NB4 (cell line): ENCODE data around the gene LGALS3BP.

Experiments
- MYC ChIP-seq: IDR thresholded peaks from 2 replicates; pipeline ENCODE4 v1.6.1; 2011; ENCODE audit warnings: low read depth, low read length
- POLR2A ChIP-seq: IDR thresholded peaks from 2 replicates; pipeline ENCODE4 v1.6.1; 2011; ENCODE audit warnings: mild to moderate bottlenecking; ENCODE audit not compliant: insufficient read length; ENCODE audit errors: extremely low read depth
- TF ChIP-seq, protein P1 (sequence below): IDR thresholded peaks from one replicate; pipeline ENCODE4 v1.5.1; 2012; ENCODE audit warnings: low read depth, low read length
- TF ChIP-seq, protein P2 (sequence below): IDR thresholded peaks from 2 replicates; pipeline ENCODE4 v1.6.1; 2011; ENCODE audit warnings: low read depth, low read length

DNA sequence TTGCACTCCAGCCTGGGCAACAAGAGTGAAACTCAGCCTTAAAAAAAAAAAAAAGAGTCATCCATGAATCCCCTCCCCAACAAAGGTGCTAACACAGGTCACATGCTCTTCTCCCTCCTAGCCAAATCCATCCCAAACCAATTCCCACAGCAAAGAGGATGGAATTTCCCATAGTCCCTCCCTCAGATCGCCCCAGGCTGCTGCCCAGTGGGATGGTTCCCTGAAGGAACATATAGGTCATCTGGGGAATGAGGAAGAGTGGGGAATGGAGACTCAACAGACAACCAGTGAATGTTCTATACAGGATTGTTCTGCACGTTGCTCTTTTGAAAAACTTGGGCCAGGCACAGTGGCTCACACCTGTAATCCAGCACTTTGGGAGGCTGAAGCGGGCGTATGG lies 18.2 kb downstream of the LGALS3BP start:
- TF ChIP-seq, protein P1, sequence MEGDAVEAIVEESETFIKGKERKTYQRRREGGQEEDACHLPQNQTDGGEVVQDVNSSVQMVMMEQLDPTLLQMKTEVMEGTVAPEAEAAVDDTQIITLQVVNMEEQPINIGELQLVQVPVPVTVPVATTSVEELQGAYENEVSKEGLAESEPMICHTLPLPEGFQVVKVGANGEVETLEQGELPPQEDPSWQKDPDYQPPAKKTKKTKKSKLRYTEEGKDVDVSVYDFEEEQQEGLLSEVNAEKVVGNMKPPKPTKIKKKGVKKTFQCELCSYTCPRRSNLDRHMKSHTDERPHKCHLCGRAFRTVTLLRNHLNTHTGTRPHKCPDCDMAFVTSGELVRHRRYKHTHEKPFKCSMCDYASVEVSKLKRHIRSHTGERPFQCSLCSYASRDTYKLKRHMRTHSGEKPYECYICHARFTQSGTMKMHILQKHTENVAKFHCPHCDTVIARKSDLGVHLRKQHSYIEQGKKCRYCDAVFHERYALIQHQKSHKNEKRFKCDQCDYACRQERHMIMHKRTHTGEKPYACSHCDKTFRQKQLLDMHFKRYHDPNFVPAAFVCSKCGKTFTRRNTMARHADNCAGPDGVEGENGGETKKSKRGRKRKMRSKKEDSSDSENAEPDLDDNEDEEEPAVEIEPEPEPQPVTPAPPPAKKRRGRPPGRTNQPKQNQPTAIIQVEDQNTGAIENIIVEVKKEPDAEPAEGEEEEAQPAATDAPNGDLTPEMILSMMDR, result no peak
- no peak for TF ChIP-seq POLR2A
- TF ChIP-seq, protein P2, sequence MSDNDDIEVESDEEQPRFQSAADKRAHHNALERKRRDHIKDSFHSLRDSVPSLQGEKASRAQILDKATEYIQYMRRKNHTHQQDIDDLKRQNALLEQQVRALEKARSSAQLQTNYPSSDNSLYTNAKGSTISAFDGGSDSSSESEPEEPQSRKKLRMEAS, result no peak
- no peak for TF ChIP-seq MYC
